SK-N-SH (cell line): ENCODE measurements around the gene GLS. TPM values are rescaled to one million over a fixed set of nuclear protein-coding genes. Genes with fewer than 3 reads are reported as not detected.

Experiments
- CTCF ChIA-PET: fragments of 300-600, 350-600 bp; formaldehyde crosslinking; extraction: SDS; loops from one replicate; lab custom pipeline; 2021; lab: Yijun Ruan, JAX
- POLR2A ChIA-PET: fragments of 350-600 bp; sonication (Branson Sonifier 250); formaldehyde crosslinking; extraction: SDS; loops from one replicate; lab custom pipeline; 2020; ENCODE audit warnings: antibody characterized with exemption, inconsistent platforms; lab: Yijun Ruan, JAX
- DNase-seq: peaks from one replicate; pipeline ENCODE4 v3.0.0; 2012
- H2AFZ ChIP-seq: fragments of 200-600 bp; sonication (generic); 2 replicates; pipeline ENCODE4 v1.8.1; 2016; ENCODE audit warnings: antibody characterized with exemption, mild to moderate bottlenecking, low read depth
- H3F3A ChIP-seq: fragments of 200-600 bp; sonication (generic); replicated peaks from 2 replicates; pipeline ENCODE3; 2016; ENCODE audit warnings: antibody characterized with exemption, mild to moderate bottlenecking; ENCODE audit not compliant: insufficient read depth
- H3K27ac ChIP-seq, 2 experiments: fragments of 200-500 bp in 1 of 2; fragments of 200-600 bp in 1 of 2; sonication (Bioruptor generic) in 1 of 2; sonication (generic), shearing (Covaris generic) in 1 of 2; 2 replicates each; pipeline versions ENCODE4 v1.5.1 to v1.6.1; 2014 to 2016; ENCODE audit warnings: low read depth in 2 of 2, inconsistent platforms in 1 of 2, low read length in 1 of 2, mild to moderate bottlenecking in 1 of 2, mixed read lengths in 1 of 2
- H3K27me3 ChIP-seq: fragments of 200-600 bp; sonication (generic), shearing (Covaris generic); 2 replicates; pipeline ENCODE4 v1.6.1; 2016; ENCODE audit warnings: mixed run types; ENCODE audit not compliant: insufficient read depth
- H3K36me3 ChIP-seq, 2 experiments: fragments of 200-500 bp in 1 of 2; fragments of 200-600 bp in 1 of 2; sonication (Bioruptor generic) in 1 of 2; sonication (generic) in 1 of 2; replicated peaks in 1 of 2; 2 replicates each; pipeline versions ENCODE3 to v1.5.1; 2014 to 2016; ENCODE audit warnings: low read length in 1 of 2, mild to moderate bottlenecking in 1 of 2; ENCODE audit not compliant: insufficient read depth in 2 of 2, control insufficient read depth in 1 of 2
- H3K4me1 ChIP-seq, 2 experiments: fragments of 200-500 bp in 1 of 2; fragments of 200-600 bp in 1 of 2; sonication (Bioruptor generic) in 1 of 2; sonication (generic), shearing (Covaris generic) in 1 of 2; 2 replicates each; pipeline versions ENCODE4 v1.5.1 to v1.6.1; 2014 to 2016; ENCODE audit warnings: low read depth in 1 of 2, low read length in 1 of 2, mixed run types in 1 of 2; ENCODE audit not compliant: insufficient read depth in 2 of 2, control insufficient read depth in 1 of 2
- H3K4me2 ChIP-seq: fragments of 200-600 bp; sonication (generic), shearing (Covaris generic); 2 replicates; pipeline ENCODE4 v1.6.1; 2017; ENCODE audit warnings: mixed run types
- H3K4me3 ChIP-seq, 2 experiments: fragments of 200-500 bp in 1 of 2; fragments of 200-600 bp in 1 of 2; sonication (Bioruptor generic) in 1 of 2; sonication (generic), shearing (Covaris generic) in 1 of 2; 2 replicates each; pipeline versions ENCODE4 v1.5.1 to v1.8.1; 2014 to 2016; ENCODE audit warnings: low read depth in 2 of 2, inconsistent platforms in 1 of 2, low read length in 1 of 2, mild to moderate bottlenecking in 1 of 2, mixed read lengths in 1 of 2, moderate library complexity in 1 of 2
- H3K79me2 ChIP-seq: fragments of 200-600 bp; sonication (generic); 2 replicates; pipeline ENCODE4 v1.8.1; 2017; ENCODE audit warnings: mild to moderate bottlenecking; ENCODE audit not compliant: insufficient read depth
- H3K9ac ChIP-seq: fragments of 200-600 bp; sonication (generic); 2 replicates; pipeline ENCODE4 v1.6.1; 2017; ENCODE audit warnings: mixed run types
- H3K9me2 ChIP-seq: fragments of 200-600 bp; sonication (generic); 2 replicates; pipeline ENCODE4 v1.6.1; 2017; ENCODE audit warnings: mixed run types
- H3K9me3 ChIP-seq: fragments of 200-600 bp; sonication (generic); 2 replicates; pipeline ENCODE4 v1.6.1; 2017; ENCODE audit warnings: mixed run types, mild to moderate bottlenecking, moderate library complexity
- H4K20me1 ChIP-seq: fragments of 200-600 bp; sonication (generic); 2 replicates; pipeline ENCODE4 v1.6.1; 2017; ENCODE audit warnings: mild to moderate bottlenecking, mixed run types; ENCODE audit not compliant: insufficient read depth
- ELF1 ChIP-seq: IDR thresholded peaks from 2 replicates; pipeline ENCODE4 v1.4.0; 2012
- EP300 ChIP-seq, 2 experiments: IDR thresholded peaks; 2 replicates each; pipeline versions ENCODE4 v1.4.0 to v1.6.1; 2012; ENCODE audit warnings: borderline replicate concordance in 1 of 2, low read depth in 1 of 2, low read length in 1 of 2
- FOXM1 ChIP-seq: IDR thresholded peaks from 2 replicates; pipeline ENCODE4 v1.4.0; 2012; ENCODE audit warnings: low read depth, mild to moderate bottlenecking
- IRF3 ChIP-seq: fragments of 150-350 bp; IDR thresholded peaks from 2 replicates; pipeline ENCODE4 v1.6.1; 2016; ENCODE audit warnings: mild to moderate bottlenecking, low read depth, low read length
- MXI1 ChIP-seq: IDR thresholded peaks from 2 replicates; pipeline ENCODE4 v1.6.1; 2012; ENCODE audit warnings: mild to moderate bottlenecking, low read depth, low read length, improper control_type of control experiment
- NRF1 ChIP-seq: IDR thresholded peaks from 2 replicates; pipeline ENCODE4 v1.6.1; 2012; ENCODE audit warnings: low read depth, mild to moderate bottlenecking, low read length
- RAD21 ChIP-seq: IDR thresholded peaks from 2 replicates; pipeline ENCODE4 v1.6.1; 2012; ENCODE audit warnings: mild to moderate bottlenecking, low read length
- RCOR1 ChIP-seq: fragments of 150-350 bp; IDR thresholded peaks from 2 replicates; pipeline ENCODE4 v1.6.1; 2017; ENCODE audit warnings: antibody characterized with exemption, low read length
- REST ChIP-seq: IDR thresholded peaks from 2 replicates; pipeline ENCODE4 v1.6.1; 2012; ENCODE audit warnings: mild to moderate bottlenecking, low read depth, low read length, moderate library complexity
- RFX5 ChIP-seq: IDR thresholded peaks from 2 replicates; pipeline ENCODE4 v1.6.1; 2012; ENCODE audit warnings: mild to moderate bottlenecking, improper control_type of control experiment, low read length
- TAF1 ChIP-seq: IDR thresholded peaks from 2 replicates; pipeline ENCODE4 v1.6.1; 2012; ENCODE audit warnings: low read depth, mild to moderate bottlenecking, low read length, moderate library complexity, borderline replicate concordance
- TCF12 ChIP-seq: IDR thresholded peaks from 2 replicates; pipeline ENCODE4 v1.4.0; 2012
- USF1 ChIP-seq: IDR thresholded peaks from 2 replicates; pipeline ENCODE4 v1.4.0; 2012; ENCODE audit warnings: low read depth, borderline replicate concordance
- YY1 ChIP-seq: IDR thresholded peaks from 2 replicates; pipeline ENCODE4 v1.4.0; 2012; ENCODE audit warnings: low read depth, mild to moderate bottlenecking
- WGBS: methylation state at CpG from one replicate; pipeline ENCODE4 v1.1.6; 2017; ENCODE audit warnings: low lambda C conversion rate; 5-methylcytosine and 5-hydroxymethylcytosine counted together
- polyA plus RNA-seq, 3 experiments: library from polyadenylated mRNA; depleted of rRNA; stranded (reverse); fragments of >200 nt; gene quantifications; 2 replicates each; pipeline ENCODE4 v1.2.3, GENCODE V29; 2012
- TF ChIP-seq, protein P1 (sequence below): fragments of 150-350 bp; IDR thresholded peaks from 2 replicates; pipeline ENCODE4 v1.6.1; 2017; ENCODE audit warnings: antibody characterized with exemption, low read length, low read depth, borderline replicate concordance

The GLS gene
- polyA plus RNA-seq, 1 of the 3 experiments (the other 2 are of a cell fraction), result 37.2 TPM

GRCh38 chr2:190875891-190876290 is 4.7 kb upstream of the GLS start:
- Histone ChIP-seq H3K27ac (no peak overlapping the region), H3K9me3 (no peaks in the 10 kb centered on the region), H3K79me2 (peaks cover 3% of the 10 kb centered on the region), H4K20me1 (no peaks in the 10 kb centered on the region), H2AFZ (no peak overlapping the region), H3K36me3 (no peaks in the 10 kb centered on the region), H3K4me2 (no peak overlapping the region), H3K4me1 (peaks cover 0 to 6% of the 10 kb centered on the region in 2 experiments; a peak in 3 of 4 replicates), H3K9me2 (no peaks in the 10 kb centered on the region), H3K27me3 (no peaks in the 10 kb centered on the region), H3K9ac (no peak overlapping the region), H3K4me3 (no peak overlapping the region), H3F3A (peaks cover 20% of the 10 kb centered on the region)
- CTCF ChIA-PET, result interaction anchor here (1.5 kb wide), 1 partner anchor 19 kb away, joined by 3 read pairs; no protein-coding TSS in a partner anchor
- no peak for DNase-seq
- 82% methylated on average over 2 of the region's 2 CpGs for WGBS
- TF ChIP-seq TCF12 (no peak), RFX5 (no peak), TAF1 (no peak), NRF1 (no peak), RAD21 (no peak), IRF3 (no peak), ELF1 (no peak), RCOR1 (no peak), MXI1 (no peak), FOXM1 (no peak), EP300 (IDR thresholded peaks at IDR 0.05; ENCODE audit: borderline replicate concordance in 1 of 2, low read depth in 1 of 2, low read length in 1 of 2) (no peak), YY1 (no peak), REST (no peak), USF1 (no peak)
- TF ChIP-seq, protein P1, sequence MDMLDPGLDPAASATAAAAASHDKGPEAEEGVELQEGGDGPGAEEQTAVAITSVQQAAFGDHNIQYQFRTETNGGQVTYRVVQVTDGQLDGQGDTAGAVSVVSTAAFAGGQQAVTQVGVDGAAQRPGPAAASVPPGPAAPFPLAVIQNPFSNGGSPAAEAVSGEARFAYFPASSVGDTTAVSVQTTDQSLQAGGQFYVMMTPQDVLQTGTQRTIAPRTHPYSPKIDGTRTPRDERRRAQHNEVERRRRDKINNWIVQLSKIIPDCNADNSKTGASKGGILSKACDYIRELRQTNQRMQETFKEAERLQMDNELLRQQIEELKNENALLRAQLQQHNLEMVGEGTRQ, result no peak
- POLR2A ChIA-PET, result no interaction called here
